CD4-positive, alpha-beta T cell (primary cell): ENCODE measurements around the gene OR8B8. TPM values are rescaled to one million over a fixed set of nuclear protein-coding genes. Genes with fewer than 3 reads are reported as not detected.

Source experiments
- ATAC-seq: fragments of 200-7000 bp; cut with Tn5 transposase; one replicate; pipeline ENCODE4 v1.10.0; 2022; ENCODE audit warnings: mild to moderate bottlenecking; ENCODE audit not compliant: poor library complexity
- CTCF ChIA-PET: fragments of 350-600 bp; sonication (Branson Sonifier 250); formaldehyde crosslinking; loops from one replicate; lab custom pipeline; 2021; ENCODE audit warnings: antibody characterized with exemption, inconsistent platforms; lab: Charles Lee
- POLR2A ChIA-PET: fragments of 350-600 bp; sonication (Branson Sonifier 250); formaldehyde crosslinking; loops from one replicate; lab custom pipeline; 2021; ENCODE audit warnings: antibody characterized with exemption, inconsistent platforms; lab: Charles Lee
- DNase-seq, 14 experiments: peaks; one replicate each; pipeline ENCODE4 v3.0.0-alpha.2; 2013 to 2020; ENCODE audit warnings: mixed read lengths in 2 of 14
- H3K27ac ChIP-seq, 2 donors: one replicate each; pipeline versions ENCODE4 v1.5.1 to v1.7.0; 2013; ENCODE audit warnings: low read length in 2 of 2, low read depth in 1 of 2, mild to moderate bottlenecking in 1 of 2
- H3K27me3 ChIP-seq, 2 experiments: 1 replicate in 1 of 2; 2 replicates in 1 of 2; pipeline versions ENCODE4 v1.6.1 to v1.7.0; 2013; ENCODE audit warnings: low read length in 2 of 2, control low read depth in 1 of 2, mild to moderate bottlenecking in 1 of 2, moderate library complexity in 1 of 2; ENCODE audit not compliant: insufficient read depth in 2 of 2, control insufficient read depth in 1 of 2
- H3K36me3 ChIP-seq: one replicate; pipeline ENCODE4 v1.6.1; 2013; ENCODE audit warnings: low read length, control low read depth; ENCODE audit not compliant: insufficient read depth
- H3K4me1 ChIP-seq: one replicate; pipeline ENCODE4 v1.6.1; 2013; ENCODE audit warnings: low read length, control low read depth; ENCODE audit not compliant: insufficient read depth
- H3K4me3 ChIP-seq: one replicate; pipeline ENCODE4 v1.5.1; 2013; ENCODE audit warnings: mild to moderate bottlenecking, low read length, moderate library complexity
- H3K9me3 ChIP-seq, 2 experiments: 1 replicate in 1 of 2; 2 replicates in 1 of 2; pipeline versions ENCODE4 v1.6.1 to v1.7.0; 2013; ENCODE audit warnings: low read length in 2 of 2, mild to moderate bottlenecking in 2 of 2, control low read depth in 1 of 2, moderate library complexity in 1 of 2; ENCODE audit not compliant: control insufficient read depth in 1 of 2, insufficient read depth in 1 of 2
- H3K27ac Mint-ChIP-seq: one replicate; pipeline ENCODE4 v1.8.0; 2020; ENCODE audit warnings: mixed read lengths
- H3K27me3 Mint-ChIP-seq: one replicate; pipeline ENCODE4 v1.8.0; 2021; ENCODE audit warnings: mixed read lengths
- H3K36me3 Mint-ChIP-seq: one replicate; pipeline ENCODE4 v1.8.0; 2021; ENCODE audit warnings: low read depth, mixed read lengths
- H3K4me1 Mint-ChIP-seq: one replicate; pipeline ENCODE4 v1.8.0; 2021; ENCODE audit warnings: low read depth, mixed read lengths
- H3K4me3 Mint-ChIP-seq: one replicate; pipeline ENCODE4 v1.8.0; 2020; ENCODE audit warnings: mild to moderate bottlenecking, mixed read lengths
- H3K9me3 Mint-ChIP-seq: one replicate; pipeline ENCODE4 v1.8.0; 2020; ENCODE audit warnings: mixed read lengths
- intact Hi-C, 2 experiments: fragments of 100-400 bp; cut with DNase I in 1 of 2; cut with micrococcal nuclease in 1 of 2; formaldehyde crosslinking; loops; one replicate each; pipeline versions ENCODE4 v1.15.1 to v1.9.0; 2023 to 2025; cut with DNase I, micrococcal nuclease
- total RNA-seq, 174 experiments: library from RNA in 2 of 174; stranded (reverse) in 2 of 174; gene quantifications; one replicate each; pipeline ENCODE4 v1.2.3 and lab custom pipeline; 2021 to 2026
- TF ChIP-seq, protein P1 (sequence below): fragments of 200-600 bp; IDR thresholded peaks from one replicate; pipeline ENCODE4 v1.8.0; 2022; ENCODE audit warnings: antibody characterized with exemption, mild to moderate bottlenecking

The OR8B8 gene
- total RNA-seq, 2 experiments from 2014 or later: not detected

DNA sequence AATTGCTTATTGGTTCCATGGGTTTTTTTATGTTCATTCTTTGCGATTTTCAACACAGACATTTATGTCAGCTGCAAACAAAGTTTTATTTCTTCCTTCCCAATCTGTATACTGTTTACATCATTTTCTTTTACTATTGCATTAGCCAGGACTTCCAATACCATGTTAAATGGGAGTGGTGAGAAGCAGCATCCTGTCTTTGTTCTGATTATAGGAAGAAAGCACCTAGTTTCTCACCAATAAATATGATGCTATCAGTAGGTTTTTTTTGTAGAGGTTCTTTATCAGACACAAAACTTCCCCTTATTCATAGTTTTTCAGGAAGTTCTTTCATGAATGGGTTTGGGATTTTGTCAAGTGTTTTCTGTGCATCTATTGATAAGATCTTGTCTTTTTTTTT lies 28.0 kb upstream of the OR8B8 start:
- Mint-ChIP-seq H3K4me1 (no peaks in the 10 kb centered on the region), H3K9me3 (no peaks in the 10 kb centered on the region), H3K27ac (no peak overlapping the region), H3K36me3 (no peaks in the 10 kb centered on the region), H3K27me3 (peaks cover 12% of the 10 kb centered on the region), H3K4me3 (no peak overlapping the region)
- DNase-seq (no peak), ATAC-seq (no peak)
- no peaks in the 10 kb centered on the region for H3K27me3 ChIP-seq
- intact Hi-C loops: no loop called here
- TF ChIP-seq, protein P1, sequence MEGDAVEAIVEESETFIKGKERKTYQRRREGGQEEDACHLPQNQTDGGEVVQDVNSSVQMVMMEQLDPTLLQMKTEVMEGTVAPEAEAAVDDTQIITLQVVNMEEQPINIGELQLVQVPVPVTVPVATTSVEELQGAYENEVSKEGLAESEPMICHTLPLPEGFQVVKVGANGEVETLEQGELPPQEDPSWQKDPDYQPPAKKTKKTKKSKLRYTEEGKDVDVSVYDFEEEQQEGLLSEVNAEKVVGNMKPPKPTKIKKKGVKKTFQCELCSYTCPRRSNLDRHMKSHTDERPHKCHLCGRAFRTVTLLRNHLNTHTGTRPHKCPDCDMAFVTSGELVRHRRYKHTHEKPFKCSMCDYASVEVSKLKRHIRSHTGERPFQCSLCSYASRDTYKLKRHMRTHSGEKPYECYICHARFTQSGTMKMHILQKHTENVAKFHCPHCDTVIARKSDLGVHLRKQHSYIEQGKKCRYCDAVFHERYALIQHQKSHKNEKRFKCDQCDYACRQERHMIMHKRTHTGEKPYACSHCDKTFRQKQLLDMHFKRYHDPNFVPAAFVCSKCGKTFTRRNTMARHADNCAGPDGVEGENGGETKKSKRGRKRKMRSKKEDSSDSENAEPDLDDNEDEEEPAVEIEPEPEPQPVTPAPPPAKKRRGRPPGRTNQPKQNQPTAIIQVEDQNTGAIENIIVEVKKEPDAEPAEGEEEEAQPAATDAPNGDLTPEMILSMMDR: no peak
- no peaks in the 10 kb centered on the region for H3K36me3 ChIP-seq
- no peak overlapping the region for H3K27ac ChIP-seq
- H3K9me3 ChIP-seq: no peaks in the 10 kb centered on the region
- ChIA-PET POLR2A (no interaction called here), CTCF (no interaction called here)
- H3K4me3 ChIP-seq: no peak overlapping the region
- H3K4me1 ChIP-seq: no peaks in the 10 kb centered on the region

DNA sequence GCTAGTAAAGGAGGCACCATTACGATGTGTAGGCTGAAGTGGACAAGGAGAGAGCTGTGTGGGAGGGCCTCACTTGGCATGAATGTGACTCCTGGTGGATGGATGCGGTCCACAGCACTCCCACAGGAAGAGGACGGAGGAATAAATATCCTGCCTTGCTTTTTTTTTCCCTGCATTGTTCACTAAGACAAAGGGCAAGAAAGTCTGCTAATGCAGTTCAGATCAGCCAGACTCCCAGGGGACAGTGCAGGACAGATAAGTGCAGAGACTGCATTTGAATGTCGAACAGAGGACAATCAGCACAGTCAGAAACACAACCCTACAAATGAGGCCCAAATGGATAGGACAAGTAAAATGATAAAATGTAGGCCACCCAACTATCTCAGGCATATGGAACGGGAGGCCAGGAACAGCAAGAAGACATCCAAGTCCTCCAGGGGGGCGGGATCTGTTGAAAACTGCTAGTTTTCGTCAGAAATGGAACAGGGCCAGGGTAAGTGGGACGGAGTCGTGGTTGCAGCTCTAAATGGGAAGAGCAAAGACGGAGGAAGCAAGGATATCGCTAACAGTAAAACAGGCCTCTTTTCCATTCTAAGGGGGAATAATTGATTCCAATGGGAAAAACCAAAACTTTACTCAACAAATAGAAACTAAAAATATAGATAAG lies 25.2 kb upstream of the OR8B8 start:
- intact Hi-C loops: no loop called here
- no peaks in the 10 kb centered on the region for H3K36me3 ChIP-seq
- Mint-ChIP-seq H3K4me1 (no peaks in the 10 kb centered on the region), H3K27ac (no peak overlapping the region), H3K9me3 (no peaks in the 10 kb centered on the region), H3K27me3 (peaks cover 4% of the 10 kb centered on the region), H3K36me3 (no peaks in the 10 kb centered on the region), H3K4me3 (no peak overlapping the region)
- no peaks in the 10 kb centered on the region for H3K4me1 ChIP-seq
- H3K9me3 ChIP-seq: no peaks in the 10 kb centered on the region
- no peak overlapping the region for H3K27ac ChIP-seq
- CTCF ChIA-PET: no interaction called here
- H3K4me3 ChIP-seq: no peak overlapping the region
- TF ChIP-seq, protein P1: no peak
- POLR2A ChIA-PET: no interaction called here
- no peak for DNase-seq
- H3K27me3 ChIP-seq: no peaks in the 10 kb centered on the region
- ATAC-seq: no peak

DNA sequence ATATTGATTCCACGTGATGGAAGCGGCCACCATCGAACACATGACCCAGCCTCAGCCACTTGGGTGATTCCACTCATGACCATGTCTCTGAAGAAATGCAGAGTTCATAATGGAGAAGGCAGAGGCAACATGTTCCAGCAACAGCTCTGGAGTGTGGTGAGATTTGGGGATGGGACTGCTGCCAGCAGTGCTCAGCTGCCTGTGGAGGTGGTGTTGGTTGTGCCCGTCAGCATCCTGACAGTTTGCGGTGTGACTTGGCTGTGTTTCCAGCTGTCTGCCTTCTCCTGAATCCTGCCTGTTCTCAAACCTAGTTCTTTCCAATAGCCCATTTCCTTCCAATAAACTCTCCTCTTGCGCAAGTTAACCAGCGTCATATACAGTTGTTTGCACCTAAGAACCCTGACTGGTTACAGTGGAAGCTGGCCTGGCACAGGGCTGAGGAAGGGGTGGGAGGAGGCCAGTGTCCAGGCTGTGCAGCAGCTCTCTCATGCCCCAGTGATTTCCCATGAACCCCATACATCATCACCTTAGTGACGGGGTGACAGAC lies 22.0 kb upstream of the OR8B8 start:
- Histone ChIP-seq H3K4me1 (no peaks in the 10 kb centered on the region), H3K4me3 (no peak overlapping the region), H3K36me3 (no peaks in the 10 kb centered on the region), H3K9me3 (peaks cover 0 to 3% of the 10 kb centered on the region in 2 experiments), H3K27ac (no peak overlapping the region), H3K27me3 (no peaks in the 10 kb centered on the region)
- Mint-ChIP-seq H3K27me3 (no peaks in the 10 kb centered on the region), H3K36me3 (no peaks in the 10 kb centered on the region), H3K27ac (no peak overlapping the region), H3K4me1 (no peaks in the 10 kb centered on the region), H3K9me3 (no peaks in the 10 kb centered on the region), H3K4me3 (no peak overlapping the region)
- CTCF ChIA-PET: no interaction called here
- intact Hi-C loops: no loop called here
- ATAC-seq: no peak
- DNase-seq: no peak
- TF ChIP-seq, protein P1: no peak
- POLR2A ChIA-PET: no interaction called here
